ENCODE data around the gene PNMT. TPM values are rescaled to one million over a fixed set of nuclear protein-coding genes. Genes with fewer than 3 reads are reported as not detected.
A peak's percentile ranks its signal among the peaks of the same experiment; 100 is the strongest.

Gene PNMT
- total RNA-seq, 1 donor from 2014 or later: 0.22 TPM

GRCh38 chr17:39627047-39627711 is 41.1 kb upstream of the PNMT start:
- Mint-ChIP-seq H3K9me3 (ENCODE audit: low read depth) (no peaks in the 10 kb centered on the region), H3K27me3 (ENCODE audit: low read depth) (peaks cover 44% of the 10 kb centered on the region), H3K4me3 (ENCODE audit: unreplicated experiment) (peak overlapping the region; percentile 65), H3K27ac (ENCODE audit: unreplicated experiment) (no peak overlapping the region), H3K4me1 (ENCODE audit: low read depth) (peaks cover 13% of the 10 kb centered on the region), H3K36me3 (ENCODE audit: low read depth) (peaks cover 3% of the 10 kb centered on the region)
- TF ChIP-seq CTCF (IDR thresholded peaks at IDR 0.05): no peak
- DNase-seq (ENCODE audit: low spot score): no peak

GRCh38 chr17:39627712-39628516 is 40.3 kb upstream of the PNMT start:
- Mint-ChIP-seq H3K9me3 (ENCODE audit: low read depth) (no peaks in the 10 kb centered on the region), H3K36me3 (ENCODE audit: low read depth) (peaks cover 3% of the 10 kb centered on the region), H3K4me3 (ENCODE audit: unreplicated experiment) (no peak overlapping the region), H3K27me3 (ENCODE audit: low read depth) (peaks cover 44% of the 10 kb centered on the region), H3K27ac (ENCODE audit: unreplicated experiment) (no peak overlapping the region), H3K4me1 (ENCODE audit: low read depth) (peaks cover 11% of the 10 kb centered on the region)
- DNase-seq (ENCODE audit: low spot score): no peak
- TF ChIP-seq CTCF (IDR thresholded peaks at IDR 0.05): no peak

- Mint-ChIP-seq H3K36me3 (ENCODE audit: low read depth) (peaks cover 3% of the 10 kb centered on the region), H3K27me3 (ENCODE audit: low read depth) (peaks cover 44% of the 10 kb centered on the region), H3K27ac (ENCODE audit: unreplicated experiment) (no peak overlapping the region), H3K9me3 (ENCODE audit: low read depth) (no peaks in the 10 kb centered on the region), H3K4me3 (ENCODE audit: unreplicated experiment) (no peak overlapping the region), H3K4me1 (ENCODE audit: low read depth) (peaks cover 8% of the 10 kb centered on the region)
- no peak for TF ChIP-seq CTCF (IDR thresholded peaks at IDR 0.05)
- no peak for DNase-seq (ENCODE audit: low spot score)
Measured at GRCh38 chr17:39628655-39629493, 39.4 kb upstream of the PNMT start.

GRCh38 chr17:39629494-39629880 is 38.8 kb upstream of the PNMT start:
- TF ChIP-seq CTCF (IDR thresholded peaks at IDR 0.05): no peak
- H3K36me3 Mint-ChIP-seq (ENCODE audit: low read depth): peaks cover 3% of the 10 kb centered on the region
- peaks cover 43% of the 10 kb centered on the region for H3K27me3 Mint-ChIP-seq (ENCODE audit: low read depth)
- no peak overlapping the region for H3K4me3 Mint-ChIP-seq (ENCODE audit: unreplicated experiment)
- no peaks in the 10 kb centered on the region for H3K9me3 Mint-ChIP-seq (ENCODE audit: low read depth)
- H3K4me1 Mint-ChIP-seq (ENCODE audit: low read depth): peaks cover 8% of the 10 kb centered on the region
- DNase-seq (ENCODE audit: low spot score): no peak
- no peak overlapping the region for H3K27ac Mint-ChIP-seq (ENCODE audit: unreplicated experiment)

GRCh38 chr17:39629898-39630297 is 38.4 kb upstream of the PNMT start:
- H3K36me3 Mint-ChIP-seq (ENCODE audit: low read depth): peaks cover 3% of the 10 kb centered on the region
- H3K4me1 Mint-ChIP-seq (ENCODE audit: low read depth): peaks cover 8% of the 10 kb centered on the region
- no peak for TF ChIP-seq CTCF (IDR thresholded peaks at IDR 0.05)
- peaks cover 39% of the 10 kb centered on the region for H3K27me3 Mint-ChIP-seq (ENCODE audit: low read depth)
- no peak for DNase-seq (ENCODE audit: low spot score)
- H3K27ac Mint-ChIP-seq (ENCODE audit: unreplicated experiment): no peak overlapping the region
- no peaks in the 10 kb centered on the region for H3K9me3 Mint-ChIP-seq (ENCODE audit: low read depth)
- H3K4me3 Mint-ChIP-seq (ENCODE audit: unreplicated experiment): no peak overlapping the region
